H1 (cell line): Measurements from ENCODE around the gene RAD51B. TPM values are rescaled to one million over a fixed set of nuclear protein-coding genes. Genes with fewer than 3 reads are reported as not detected.

Source experiments
- CTCF ChIA-PET: fragments of 300-600 bp; sonication (Branson Sonifier 250); formaldehyde crosslinking; loops from one replicate; lab custom pipeline; 2021; ENCODE audit not compliant: partially characterized antibody; lab: Charles Lee
- POLR2A ChIA-PET: fragments of 300-600 bp; sonication (Branson Sonifier 250); formaldehyde crosslinking; loops from one replicate; lab custom pipeline; 2021; ENCODE audit warnings: inconsistent platforms; ENCODE audit not compliant: partially characterized antibody; lab: Charles Lee
- DNase-seq, 2 experiments: peaks; one replicate each; pipeline versions ENCODE4 v3.0.0 to v3.0.0-alpha.2; 2010 to 2022; ENCODE audit warnings: low spot score in 2 of 2, low read depth in 1 of 2, mixed read lengths in 1 of 2
- FAIRE-seq: peaks from 2 replicates; lab custom pipeline; 2011; peaks lifted over from hg19 to GRCh38; lab: Jason Lieb, UNC
- H2AFZ ChIP-seq: 2 replicates; pipeline ENCODE4 v1.8.1; 2012; ENCODE audit warnings: low read length, inconsistent platforms
- H2AK5ac ChIP-seq: 2 replicates; pipeline ENCODE4 v1.6.1; 2013; ENCODE audit warnings: low read depth, low read length
- H2BK120ac ChIP-seq: replicated peaks from 2 replicates; pipeline ENCODE3; 2013; ENCODE audit warnings: low read depth, low read length, inconsistent platforms
- H2BK12ac ChIP-seq: 2 replicates; pipeline ENCODE4 v1.6.1; 2013; ENCODE audit warnings: low read depth, low read length
- H2BK15ac ChIP-seq: 2 replicates; pipeline ENCODE4 v1.6.1; 2013; ENCODE audit warnings: low read length
- H2BK20ac ChIP-seq: 2 replicates; pipeline ENCODE4 v1.6.1; 2013; ENCODE audit warnings: low read length
- H2BK5ac ChIP-seq: 2 replicates; pipeline ENCODE4 v1.6.1; 2013; ENCODE audit warnings: low read depth, low read length
- H3K14ac ChIP-seq: 2 replicates; pipeline ENCODE4 v1.6.1; 2013; ENCODE audit warnings: inconsistent platforms; ENCODE audit not compliant: insufficient read length
- H3K18ac ChIP-seq: 2 replicates; pipeline ENCODE4 v1.6.1; 2013; ENCODE audit warnings: low read length; ENCODE audit errors: extremely low read depth
- H3K23ac ChIP-seq: 2 replicates; pipeline ENCODE4 v1.6.1; 2013; ENCODE audit warnings: inconsistent platforms; ENCODE audit not compliant: insufficient read length
- H3K23me2 ChIP-seq: 2 replicates; pipeline ENCODE4 v1.6.1; 2013; ENCODE audit warnings: low read depth, low read length
- H3K27ac ChIP-seq: 2 replicates; pipeline ENCODE4 v1.6.1; 2011; ENCODE audit warnings: low read depth, low read length, inconsistent platforms
- H3K27me3 ChIP-seq, 4 experiments: replicated peaks in 1 of 4; 1 replicate in 1 of 4; 2 replicates in 3 of 4; pipeline versions ENCODE4 v1.6.1 to v1.8.1; 2011 to 2013; ENCODE audit warnings: low read length in 3 of 4, mild to moderate bottlenecking in 3 of 4, inconsistent platforms in 2 of 4, mixed read lengths in 2 of 4, moderate library complexity in 1 of 4; ENCODE audit not compliant: control insufficient read depth in 3 of 4, insufficient read depth in 3 of 4; ENCODE audit errors: extremely low read depth in 1 of 4
- H3K36me3 ChIP-seq, 4 experiments: 2 replicates each; pipeline versions ENCODE4 v1.6.1 to v1.8.1; 2011 to 2013; ENCODE audit warnings: mild to moderate bottlenecking in 4 of 4, low read length in 3 of 4, moderate library complexity in 2 of 4, control low read depth in 1 of 4, inconsistent platforms in 1 of 4; ENCODE audit not compliant: insufficient read depth in 4 of 4, control insufficient read depth in 2 of 4
- H3K4ac ChIP-seq: replicated peaks from 2 replicates; pipeline ENCODE3; 2013; ENCODE audit warnings: low read length, low read depth, mixed read lengths, inconsistent platforms; ENCODE audit not compliant: insufficient read length
- H3K4me1 ChIP-seq, 4 experiments: replicated peaks in 1 of 4; 1 replicate in 1 of 4; 2 replicates in 3 of 4; pipeline versions ENCODE4 v1.6.1 to v1.8.1; 2011 to 2013; ENCODE audit warnings: low read length in 3 of 4, inconsistent platforms in 2 of 4, mixed read lengths in 1 of 4; ENCODE audit not compliant: insufficient read depth in 4 of 4, control insufficient read depth in 3 of 4
- H3K4me2 ChIP-seq, 2 experiments: 2 replicates each; pipeline versions ENCODE4 v1.6.1 to v1.8.1; 2011 to 2013; ENCODE audit warnings: low read depth in 2 of 2, low read length in 2 of 2, control low read depth in 1 of 2, inconsistent platforms in 1 of 2, mild to moderate bottlenecking in 1 of 2; ENCODE audit not compliant: insufficient read depth in 1 of 2
- H3K4me3 ChIP-seq, 4 experiments: fragments of 200-600, 300-600 bp in 1 of 4; sonication (generic), shearing (Covaris generic), sonication (Bioruptor Twin) in 1 of 4; 2 replicates each; pipeline versions ENCODE4 v1.5.1 to v1.8.1; 2011 to 2016; ENCODE audit warnings: low read length in 4 of 4, low read depth in 3 of 4, control low read depth in 2 of 4, inconsistent platforms in 2 of 4, mild to moderate bottlenecking in 2 of 4, mixed read lengths in 1 of 4, moderate library complexity in 1 of 4; ENCODE audit not compliant: insufficient read depth in 2 of 4; ENCODE audit errors: extremely low read depth in 1 of 4
- H3K56ac ChIP-seq: replicated peaks from 2 replicates; pipeline ENCODE3; 2013; ENCODE audit warnings: low read depth, mild to moderate bottlenecking, mixed read lengths, low read length, inconsistent platforms; ENCODE audit not compliant: insufficient read length
- H3K79me1 ChIP-seq: 2 replicates; pipeline ENCODE4 v1.6.1; 2013; ENCODE audit warnings: low read depth, low read length, control low read depth
- H3K79me2 ChIP-seq, 2 experiments: 2 replicates each; pipeline versions ENCODE4 v1.6.1 to v1.8.1; 2012 to 2013; ENCODE audit warnings: low read length in 2 of 2, mild to moderate bottlenecking in 2 of 2, inconsistent platforms in 1 of 2; ENCODE audit not compliant: insufficient read depth in 2 of 2, control insufficient read depth in 1 of 2
- H3K9ac ChIP-seq, 4 experiments: replicated peaks in 1 of 4; 1 replicate in 1 of 4; 2 replicates in 3 of 4; pipeline versions ENCODE4 v1.6.1 to v1.8.1; 2011 to 2013; ENCODE audit warnings: low read depth in 3 of 4, low read length in 3 of 4, control low read depth in 2 of 4, mild to moderate bottlenecking in 2 of 4, moderate library complexity in 2 of 4, inconsistent platforms in 1 of 4; ENCODE audit errors: extremely low read depth in 1 of 4
- H3K9me3 ChIP-seq, 2 experiments: 2 replicates each; pipeline versions ENCODE4 v1.6.1 to v1.8.1; 2012 to 2013; ENCODE audit warnings: mild to moderate bottlenecking in 2 of 2, moderate library complexity in 2 of 2, control low read depth in 1 of 2, inconsistent platforms in 1 of 2, low read depth in 1 of 2, low read length in 1 of 2, mixed read lengths in 1 of 2; ENCODE audit not compliant: insufficient read depth in 2 of 2
- H4K20me1 ChIP-seq, 2 experiments: replicated peaks in 1 of 2; 2 replicates each; pipeline versions ENCODE3 to v1.8.1; 2011 to 2013; ENCODE audit warnings: inconsistent platforms in 2 of 2, low read length in 2 of 2, mild to moderate bottlenecking in 1 of 2; ENCODE audit not compliant: insufficient read depth in 2 of 2, control insufficient read depth in 1 of 2
- H4K5ac ChIP-seq: 2 replicates; pipeline ENCODE4 v1.6.1; 2013; ENCODE audit warnings: low read length, low read depth, mixed read lengths, inconsistent platforms; ENCODE audit not compliant: insufficient read length
- H4K8ac ChIP-seq: 2 replicates; pipeline ENCODE4 v1.8.0; 2013; ENCODE audit warnings: mild to moderate bottlenecking, moderate library complexity, low read length, inconsistent platforms; ENCODE audit not compliant: insufficient read depth; ENCODE audit errors: extremely low read depth
- H4K91ac ChIP-seq: replicated peaks from 2 replicates; pipeline ENCODE3; 2013; ENCODE audit warnings: low read length, mixed read lengths, inconsistent platforms; ENCODE audit not compliant: insufficient read length
- CBX5 ChIP-seq: fragments of 300-800, 300-1000 bp; sonication (generic); IDR thresholded peaks from 2 replicates; pipeline ENCODE4 v1.7.1; 2016; ENCODE audit warnings: antibody characterized with exemption, low read length, low read depth
- EP300 ChIP-seq, 2 experiments: IDR thresholded peaks; 1 replicate in 1 of 2; 2 replicates in 1 of 2; pipeline ENCODE4 v1.6.1; 2011 to 2012; ENCODE audit warnings: low read depth in 2 of 2, low read length in 2 of 2, mild to moderate bottlenecking in 2 of 2, borderline replicate concordance in 1 of 2, inconsistent platforms in 1 of 2, moderate library complexity in 1 of 2
- KDM1A ChIP-seq: fragments of 200-600, 300-600 bp; sonication (generic); IDR thresholded peaks from 2 replicates; pipeline ENCODE4 v1.7.1; 2016; ENCODE audit warnings: mild to moderate bottlenecking, low read length, borderline replicate concordance
- POU5F1 ChIP-seq: IDR thresholded peaks from 2 replicates; pipeline ENCODE4 v1.6.1; 2011; ENCODE audit warnings: low read depth, mild to moderate bottlenecking, low read length, moderate library complexity
- TBP ChIP-seq: IDR thresholded peaks from 2 replicates; pipeline ENCODE4 v1.6.1; 2011; ENCODE audit warnings: low read depth, low read length, improper control_type of control experiment
- WGBS, 2 experiments: shearing (Covaris generic) in 1 of 2; methylation state at CpG; one replicate each; pipeline versions ENCODE4 v1.1.6 to v1.1.7; 2013 to 2015; ENCODE audit warnings: low lambda C conversion rate in 2 of 2, mixed read lengths in 2 of 2, inconsistent platforms in 1 of 2, low coverage in 1 of 2, missing lambda C conversion rate in 1 of 2; ENCODE audit not compliant: insufficient replicate concordance in 2 of 2, insufficient coverage in 1 of 2, insufficient read length in 1 of 2; ENCODE audit errors: extremely low coverage in 1 of 2, missing lambda C conversion rate in 1 of 2; 5-methylcytosine and 5-hydroxymethylcytosine counted together
- polyA plus RNA-seq, 7 experiments: library from polyadenylated mRNA; depleted of rRNA in 3 of 7; stranded (reverse) in 5 of 7; unstranded in 2 of 7; fragments of >200 nt in 5 of 7; fragments of 200-250 nt in 2 of 7; gene quantifications; 1 replicate in 5 of 7; 2 replicates in 1 of 7; 4 replicates in 1 of 7; pipeline versions ENCODE4 v1.2.1 to v1.2.3, GENCODE V29; 2011 to 2013; ENCODE audit warnings: missing spikeins in 2 of 7, mixed read lengths in 2 of 7
- total RNA-seq: library from RNA; stranded (reverse); fragmentation: NEBNext Ultra II Directional; extraction: Animal tissue kit (Norgen Biotek cat#: 25700); gene quantifications from 2 replicates; pipeline ENCODE4 v1.2.1, GENCODE V29; 2021

RAD51B gene
- total and polyA plus RNA-seq, 2 of the 8 experiments (the other 6 are each of a cell fraction or from before 2014, with no cell fraction given), result 3.9 to 14.9 TPM

DNA sequence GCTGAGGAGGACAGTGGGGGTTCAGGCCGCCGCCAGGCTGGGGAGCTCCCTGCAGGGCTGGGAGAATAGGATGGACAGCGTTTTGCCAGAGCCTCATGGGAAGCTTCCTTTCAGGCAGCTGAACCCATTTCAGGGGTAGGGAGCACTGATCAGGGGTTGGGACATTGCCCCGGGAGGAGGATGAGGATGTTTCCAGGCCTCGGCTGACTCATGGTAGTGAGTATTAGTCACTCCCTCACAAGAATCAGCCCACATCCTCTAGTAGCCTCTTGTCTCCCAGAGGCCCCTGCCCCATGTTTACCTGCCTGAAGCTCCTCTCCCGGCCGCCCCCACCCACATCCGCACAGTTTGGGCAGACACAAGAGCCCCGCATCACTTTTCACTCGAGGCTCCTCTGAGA is 883.5 kb downstream of the RAD51B start:
- H3K9me3 ChIP-seq, result no peaks in the 10 kb centered on the region
- no peak overlapping the region for H2BK15ac ChIP-seq
- H3K4me2 ChIP-seq, result no peak overlapping the region
- no peak overlapping the region for H3K4me3 ChIP-seq
- H3K23me2 ChIP-seq, result no peaks in the 10 kb centered on the region
- H3K14ac ChIP-seq, result no peak overlapping the region
- H3K27me3 ChIP-seq, result no peaks in the 10 kb centered on the region
- H3K4ac ChIP-seq, result no peak overlapping the region
- H3K9ac ChIP-seq, result no peak overlapping the region
- H2BK12ac ChIP-seq, result no peak overlapping the region
- H2AFZ ChIP-seq, result no peak overlapping the region
- ChIA-PET POLR2A (interaction anchor here (0.6 to 3.0 kb wide), 2 partner anchors 16 to 90 kb away, joined by 3 to 11 read pairs; partner anchors contain the start of gene ZFP36L1), CTCF (interaction anchor here (0.7 to 2.2 kb wide), 7 partner anchors 8 to 308 kb away, joined by 3 to 10 read pairs (median 3); no protein-coding TSS in a partner anchor)
- no peaks in the 10 kb centered on the region for H3K79me1 ChIP-seq
- FAIRE-seq (no peak), DNase-seq (no peak)
- no peak overlapping the region for H3K27ac ChIP-seq
- no peak overlapping the region for H2AK5ac ChIP-seq
- H2BK5ac ChIP-seq, result no peak overlapping the region
- H3K23ac ChIP-seq, result no peak overlapping the region
- no peak for TF ChIP-seq POU5F1
- TF ChIP-seq TBP, result no peak
- no peak for TF ChIP-seq KDM1A
- TF ChIP-seq EP300 (IDR thresholded peaks at IDR 0.05; ENCODE audit: borderline replicate concordance in 1 of 2, low read depth in 2 of 2, low read length in 2 of 2), result no peak
- TF ChIP-seq CBX5, result no peak
- no peak overlapping the region for H4K8ac ChIP-seq
- H3K4me1 ChIP-seq, result 0 out of 7 replicates have a peak, but pooled peaks cover 0 to 3% (median 1%) of the 10 kb centered on the region in 4 experiments
- H3K18ac ChIP-seq, result no peak overlapping the region; the same call in none of the 2 replicates
- H3K79me2 ChIP-seq, result no peaks in the 10 kb centered on the region
- H4K91ac ChIP-seq, result no peak overlapping the region
- H4K5ac ChIP-seq, result no peak overlapping the region
- no peaks in the 10 kb centered on the region for H3K36me3 ChIP-seq
- H4K20me1 ChIP-seq, result no peaks in the 10 kb centered on the region
- no peak overlapping the region for H2BK20ac ChIP-seq
- no peak overlapping the region for H3K56ac ChIP-seq
- H2BK120ac ChIP-seq, result no peak overlapping the region
- WGBS, 2 experiments, result 74% methylated on average over 10 of the region's 10 CpGs; no CpG with 5 or more reads in 1 of the 2 experiments
